T-helper 1 cell treated with Interleukin-12 subunit alpha and Interleukin-12 subunit beta and Interleukin-4 antibody, amounts not matched to agents 30 μg/mL and 1 μg/mL, for 36 hours (primary cell): Measurements from ENCODE around the gene APOA1.

Experiments
- H3K27ac Mint-ChIP-seq: one replicate; pipeline ENCODE4 v1.8.0; 2021; ENCODE audit warnings: mild to moderate bottlenecking, mixed read lengths
- H3K27me3 Mint-ChIP-seq: one replicate; pipeline ENCODE4 v1.8.0; 2021; ENCODE audit warnings: low read depth, mixed read lengths
- H3K36me3 Mint-ChIP-seq: one replicate; pipeline ENCODE4 v1.8.0; 2021; ENCODE audit warnings: low read depth, mixed read lengths
- H3K4me1 Mint-ChIP-seq: one replicate; pipeline ENCODE4 v1.8.0; 2021; ENCODE audit warnings: low read depth, mixed read lengths
- H3K4me3 Mint-ChIP-seq: one replicate; pipeline ENCODE4 v1.8.0; 2021; ENCODE audit warnings: mild to moderate bottlenecking, moderate library complexity, mixed read lengths
- H3K9me3 Mint-ChIP-seq: one replicate; pipeline ENCODE4 v1.8.0; 2021; ENCODE audit warnings: mixed read lengths

Gene APOA1

GRCh38 chr11:116800610-116801009 is 36.8 kb downstream of the APOA1 start:
- H3K9me3 Mint-ChIP-seq = no peaks in the 10 kb centered on the region
- peaks cover 39% of the 10 kb centered on the region for H3K27me3 Mint-ChIP-seq
- no peak overlapping the region for H3K4me3 Mint-ChIP-seq
- H3K27ac Mint-ChIP-seq = no peak overlapping the region
- H3K4me1 Mint-ChIP-seq = no peaks in the 10 kb centered on the region
- H3K36me3 Mint-ChIP-seq = no peaks in the 10 kb centered on the region

GRCh38 chr11:116798368-116798767 is 39.1 kb downstream of the APOA1 start:
- peaks cover 41% of the 10 kb centered on the region for H3K27me3 Mint-ChIP-seq
- no peak overlapping the region for H3K27ac Mint-ChIP-seq
- no peak overlapping the region for H3K4me3 Mint-ChIP-seq
- no peaks in the 10 kb centered on the region for H3K9me3 Mint-ChIP-seq
- no peaks in the 10 kb centered on the region for H3K4me1 Mint-ChIP-seq
- H3K36me3 Mint-ChIP-seq = no peaks in the 10 kb centered on the region

- Mint-ChIP-seq H3K27me3 (peaks cover 39% of the 10 kb centered on the region), H3K36me3 (no peaks in the 10 kb centered on the region), H3K27ac (no peak overlapping the region), H3K4me3 (no peak overlapping the region), H3K9me3 (no peaks in the 10 kb centered on the region), H3K4me1 (no peaks in the 10 kb centered on the region)
Observed at GRCh38 chr11:116797816-116798215, 39.6 kb downstream of the APOA1 start.

- Mint-ChIP-seq H3K27me3 (peaks cover 29% of the 10 kb centered on the region), H3K9me3 (no peaks in the 10 kb centered on the region), H3K4me1 (no peaks in the 10 kb centered on the region), H3K27ac (no peak overlapping the region), H3K36me3 (no peaks in the 10 kb centered on the region), H3K4me3 (no peak overlapping the region)
Observed at GRCh38 chr11:116796548-116796947, 40.9 kb downstream of the APOA1 start.

- Mint-ChIP-seq H3K36me3 (no peaks in the 10 kb centered on the region), H3K27ac (no peak overlapping the region), H3K27me3 (peaks cover 21% of the 10 kb centered on the region), H3K4me1 (peaks cover 3% of the 10 kb centered on the region), H3K9me3 (no peaks in the 10 kb centered on the region), H3K4me3 (no peak overlapping the region)
Observed at GRCh38 chr11:116794851-116795250, 42.6 kb downstream of the APOA1 start.

GRCh38 chr11:116793772-116794097 is 43.7 kb downstream of the APOA1 start:
- no peaks in the 10 kb centered on the region for H3K9me3 Mint-ChIP-seq
- H3K36me3 Mint-ChIP-seq = no peaks in the 10 kb centered on the region
- H3K4me1 Mint-ChIP-seq = peaks cover 3% of the 10 kb centered on the region
- H3K27me3 Mint-ChIP-seq = peaks cover 11% of the 10 kb centered on the region
- no peak overlapping the region for H3K4me3 Mint-ChIP-seq
- H3K27ac Mint-ChIP-seq = no peak overlapping the region

- Mint-ChIP-seq H3K27ac (no peak overlapping the region), H3K4me1 (peaks cover 8% of the 10 kb centered on the region), H3K4me3 (no peak overlapping the region), H3K27me3 (peaks cover 7% of the 10 kb centered on the region), H3K36me3 (no peaks in the 10 kb centered on the region), H3K9me3 (no peaks in the 10 kb centered on the region)
Observed at GRCh38 chr11:116792869-116793771, 44.3 kb downstream of the APOA1 start.

- Mint-ChIP-seq H3K4me3 (no peak overlapping the region), H3K9me3 (no peaks in the 10 kb centered on the region), H3K27me3 (peaks cover 7% of the 10 kb centered on the region), H3K36me3 (peaks cover 4% of the 10 kb centered on the region), H3K27ac (no peak overlapping the region), H3K4me1 (peaks cover 9% of the 10 kb centered on the region)
Observed at GRCh38 chr11:116792144-116792868, 45.1 kb downstream of the APOA1 start.

- Mint-ChIP-seq H3K9me3 (no peaks in the 10 kb centered on the region), H3K4me3 (no peak within 1 kb of the TSS), H3K36me3 (peaks cover 9% of the 10 kb centered on the region), H3K27ac (no peak within 1 kb of the TSS), H3K27me3 (peaks cover 7% of the 10 kb centered on the region), H3K4me1 (peaks cover 15% of the 10 kb centered on the region)
Observed at GRCh38 chr11:116791813-116792143, 45.6 kb downstream of the APOA1 start, which contains the start of gene APOA5. Gene APOA5 (minus strand): TSS chr11:116791879. CDS start chr11:116791860, 19 bp downstream.

- H3K4me1 Mint-ChIP-seq = peaks cover 20% of the 10 kb centered on the region
- no peak overlapping the region for H3K27ac Mint-ChIP-seq
- no peak overlapping the region for H3K4me3 Mint-ChIP-seq
- H3K9me3 Mint-ChIP-seq = no peaks in the 10 kb centered on the region
- H3K27me3 Mint-ChIP-seq = peaks cover 7% of the 10 kb centered on the region
- peaks cover 12% of the 10 kb centered on the region for H3K36me3 Mint-ChIP-seq
Observed at GRCh38 chr11:116791002-116791812, 46.2 kb downstream of the APOA1 start.

GRCh38 chr11:116790167-116791001 is 47.0 kb downstream of the APOA1 start:
- peaks cover 26% of the 10 kb centered on the region for H3K4me1 Mint-ChIP-seq
- no peak overlapping the region for H3K4me3 Mint-ChIP-seq
- peaks cover 18% of the 10 kb centered on the region for H3K36me3 Mint-ChIP-seq
- no peaks in the 10 kb centered on the region for H3K9me3 Mint-ChIP-seq
- peaks cover 4% of the 10 kb centered on the region for H3K27me3 Mint-ChIP-seq
- no peak overlapping the region for H3K27ac Mint-ChIP-seq

GRCh38 chr11:116788975-116789374 is 48.4 kb downstream of the APOA1 start:
- peak overlapping the region; percentile 86 for H3K27ac Mint-ChIP-seq
- H3K27me3 Mint-ChIP-seq = peaks cover 4% of the 10 kb centered on the region
- H3K4me1 Mint-ChIP-seq = peaks cover 33% of the 10 kb centered on the region
- peaks cover 32% of the 10 kb centered on the region for H3K36me3 Mint-ChIP-seq
- H3K4me3 Mint-ChIP-seq = no peak overlapping the region
- H3K9me3 Mint-ChIP-seq = no peaks in the 10 kb centered on the region

- peaks cover 4% of the 10 kb centered on the region for H3K27me3 Mint-ChIP-seq
- H3K9me3 Mint-ChIP-seq = no peaks in the 10 kb centered on the region
- peak overlapping the region; percentile 86 for H3K27ac Mint-ChIP-seq
- peak overlapping the region; percentile 86 for H3K4me3 Mint-ChIP-seq
- peaks cover 33% of the 10 kb centered on the region for H3K4me1 Mint-ChIP-seq
- peaks cover 34% of the 10 kb centered on the region for H3K36me3 Mint-ChIP-seq
Observed at GRCh38 chr11:116788534-116788933, 48.9 kb downstream of the APOA1 start.
